Measurements from ENCODE around the gene RUSC2. TPM values are rescaled to one million over a fixed set of nuclear protein-coding genes. Genes with fewer than 3 reads are reported as not detected.
"Not testable (repeated sequence)": the region's sequence is repeated elsewhere in the genome, so short reads cannot be mapped to it uniquely, and the experiment has no call there.

Gene RUSC2
- total RNA-seq, 5 donors from 2014 or later (not counting 1 experiment from before 2014, with no cell fraction given): 0.16 to 3.1 (median 1.2) TPM

DNA sequence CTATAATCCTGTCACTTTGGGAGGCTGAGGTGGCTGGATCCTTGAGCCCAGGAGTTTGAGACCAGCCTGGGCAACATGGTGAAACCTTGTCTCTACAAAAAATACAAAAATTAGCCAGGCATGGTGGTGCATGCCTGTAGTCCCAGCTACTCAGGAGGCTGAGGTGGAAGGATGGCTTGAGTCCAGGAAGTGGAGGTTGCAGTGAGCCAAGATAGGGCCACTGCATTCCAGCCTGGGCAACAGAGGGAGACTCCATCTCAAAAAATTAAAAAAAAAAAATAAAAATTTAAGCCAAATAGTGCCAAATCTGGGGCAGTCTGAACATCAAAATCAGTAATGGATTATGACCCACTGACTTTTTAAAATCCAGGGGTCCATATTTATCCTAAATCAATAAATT lies 33.6 kb downstream of the RUSC2 start:
- H3K4me3 ChIP-seq (ENCODE audit: control insufficient read depth in 1 of 2, extremely low read depth in 1 of 2, low read length in 1 of 2); DNase-seq; H3K36me3 ChIP-seq (ENCODE audit: control insufficient read depth in 2 of 2, extremely low read depth in 1 of 2, insufficient read depth in 1 of 2, low read length in 1 of 2); H3K27me3 Mint-ChIP-seq; H3K4me1 ChIP-seq (ENCODE audit: control insufficient read depth in 1 of 2, extremely low read depth in 1 of 2, insufficient read depth in 2 of 2, low read length in 2 of 2); H3K4me1 Mint-ChIP-seq; H3K4me3 Mint-ChIP-seq; CTCF ChIA-PET; ATAC-seq (replicated peaks in 1 of 4); H3K9me3 ChIP-seq; H3K27ac ChIP-seq (ENCODE audit: low read length); H3K9me3 Mint-ChIP-seq; H3K27ac Mint-ChIP-seq; H3K27me3 ChIP-seq (replicated peaks in 1 of 2; ENCODE audit: control insufficient read depth in 2 of 2, extremely low read depth in 1 of 2, insufficient read depth in 2 of 2, low read length in 1 of 2); H3K36me3 Mint-ChIP-seq: not testable (repeated sequence)
- POLR2A ChIA-PET: interaction anchor here in 1 of 2 donors (0.6 kb wide), 1 partner anchor 31 kb away, joined by 3 read pairs; no protein-coding TSS in a partner anchor

DNA sequence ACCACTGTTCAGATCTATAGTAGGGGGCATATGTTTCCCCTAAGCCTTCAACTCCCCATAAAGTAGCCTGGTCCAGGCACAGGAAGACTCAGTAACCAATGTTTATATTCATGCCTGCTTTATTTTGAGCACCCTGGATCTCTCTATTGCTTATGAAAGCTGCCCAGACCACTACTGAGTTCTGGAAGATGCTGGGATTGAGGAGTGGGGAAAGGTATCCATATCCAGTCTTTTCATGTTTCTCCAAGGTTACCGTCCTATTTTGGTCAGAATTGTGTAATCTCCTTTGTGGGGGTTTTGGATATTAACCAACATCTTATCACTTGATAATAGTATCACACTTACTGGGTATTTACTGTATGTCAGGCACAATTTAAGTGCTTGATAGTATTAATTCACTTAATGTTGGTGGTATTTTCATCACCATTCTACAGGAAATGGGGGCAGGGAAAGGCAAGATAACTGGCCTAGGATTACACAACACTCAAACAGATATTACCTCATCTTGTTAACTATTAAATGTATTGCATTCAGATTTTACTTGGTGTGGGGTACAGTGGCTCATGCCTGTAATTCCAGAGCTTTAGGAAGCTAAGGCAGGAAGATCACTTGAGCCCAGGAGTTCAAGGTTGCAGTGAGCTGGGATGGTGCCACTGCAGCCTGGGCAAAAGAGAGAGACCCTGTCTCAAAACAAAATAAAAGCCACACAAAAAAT lies 36.3 kb downstream of the RUSC2 start:
- Mint-ChIP-seq H3K4me1 (peaks cover 0 to 2% (median 1%) of the 10 kb centered on the region in 3 donors), H3K36me3 (no peaks in the 10 kb centered on the region), H3K27ac (no peak overlapping the region), H3K4me3 (no peak overlapping the region), H3K27me3 (no peaks in the 10 kb centered on the region), H3K9me3 (no peaks in the 10 kb centered on the region)
- Histone ChIP-seq H3K27me3 (replicated peaks in 1 of 2; ENCODE audit: control insufficient read depth in 2 of 2, extremely low read depth in 1 of 2, insufficient read depth in 2 of 2, low read length in 1 of 2) (no peaks in the 10 kb centered on the region), H3K4me1 (ENCODE audit: control insufficient read depth in 1 of 2, extremely low read depth in 1 of 2, insufficient read depth in 2 of 2, low read length in 2 of 2) (no peaks in the 10 kb centered on the region), H3K4me3 (ENCODE audit: control insufficient read depth in 1 of 2, extremely low read depth in 1 of 2, low read length in 1 of 2) (no peak overlapping the region), H3K36me3 (ENCODE audit: control insufficient read depth in 2 of 2, extremely low read depth in 1 of 2, insufficient read depth in 1 of 2, low read length in 1 of 2) (no peaks in the 10 kb centered on the region), H3K27ac (ENCODE audit: low read length) (no peak overlapping the region), H3K9me3 (no peaks in the 10 kb centered on the region)
- ChIA-PET POLR2A (no interaction called here), CTCF (no interaction called here)
- DNase-seq: no peak
- WGBS (ENCODE audit: insufficient coverage): no CpG with 5 or more reads among the region's 1 CpG
- ATAC-seq (replicated peaks in 1 of 4): no peak

DNA sequence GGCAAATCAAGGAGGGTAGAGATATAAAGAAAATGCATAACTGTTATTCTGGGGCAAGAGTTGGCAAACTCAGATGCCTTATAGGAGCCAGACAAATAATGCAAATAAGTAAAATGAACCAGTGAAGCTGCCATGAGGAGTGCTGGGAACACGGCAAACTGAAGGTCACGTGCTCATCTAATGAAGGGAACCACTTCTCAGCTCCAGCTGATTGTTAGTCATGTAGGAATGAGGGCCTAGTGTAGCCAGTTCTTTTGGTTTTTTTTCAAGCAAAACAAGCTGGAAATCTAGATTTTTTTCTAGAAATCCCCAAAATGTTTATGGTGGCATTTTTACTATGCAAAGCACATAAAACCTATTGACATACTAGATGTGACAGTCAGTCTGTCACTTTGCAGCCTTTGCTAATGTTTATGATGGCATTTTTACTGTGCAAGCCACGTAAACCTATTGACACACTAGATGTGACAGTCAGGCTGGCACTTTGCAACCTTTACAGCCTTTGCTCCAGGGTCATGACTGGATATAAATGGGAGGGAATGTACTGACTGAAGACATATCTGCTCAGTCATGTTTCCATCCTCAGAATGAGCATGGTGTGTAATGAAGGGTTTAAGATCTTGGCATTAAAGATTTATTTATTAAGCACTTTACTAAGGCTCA lies 39.4 kb downstream of the RUSC2 start:
- CTCF ChIA-PET: no interaction called here
- Mint-ChIP-seq H3K36me3 (no peaks in the 10 kb centered on the region), H3K9me3 (no peaks in the 10 kb centered on the region), H3K27me3 (no peaks in the 10 kb centered on the region), H3K4me1 (peaks cover 0 to 2% (median 1%) of the 10 kb centered on the region in 3 donors), H3K4me3 (no peak overlapping the region), H3K27ac (no peak overlapping the region)
- H3K4me1 ChIP-seq (ENCODE audit: control insufficient read depth in 1 of 2, extremely low read depth in 1 of 2, insufficient read depth in 2 of 2, low read length in 2 of 2): no peaks in the 10 kb centered on the region
- POLR2A ChIA-PET: no interaction called here
- no peak for DNase-seq
- no peak overlapping the region for H3K4me3 ChIP-seq (ENCODE audit: control insufficient read depth in 1 of 2, extremely low read depth in 1 of 2, low read length in 1 of 2)
- no peaks in the 10 kb centered on the region for H3K36me3 ChIP-seq (ENCODE audit: control insufficient read depth in 2 of 2, extremely low read depth in 1 of 2, insufficient read depth in 1 of 2, low read length in 1 of 2)
- 69% methylated on average over 3 of the region's 3 CpGs for whole genome bisulfite sequencing (ENCODE audit: insufficient coverage)
- H3K27me3 ChIP-seq (replicated peaks in 1 of 2; ENCODE audit: control insufficient read depth in 2 of 2, extremely low read depth in 1 of 2, insufficient read depth in 2 of 2, low read length in 1 of 2): no peaks in the 10 kb centered on the region
- H3K9me3 ChIP-seq: no peaks in the 10 kb centered on the region
- no peak for ATAC-seq (replicated peaks in 1 of 4)
- H3K27ac ChIP-seq (ENCODE audit: low read length): no peak overlapping the region

DNA sequence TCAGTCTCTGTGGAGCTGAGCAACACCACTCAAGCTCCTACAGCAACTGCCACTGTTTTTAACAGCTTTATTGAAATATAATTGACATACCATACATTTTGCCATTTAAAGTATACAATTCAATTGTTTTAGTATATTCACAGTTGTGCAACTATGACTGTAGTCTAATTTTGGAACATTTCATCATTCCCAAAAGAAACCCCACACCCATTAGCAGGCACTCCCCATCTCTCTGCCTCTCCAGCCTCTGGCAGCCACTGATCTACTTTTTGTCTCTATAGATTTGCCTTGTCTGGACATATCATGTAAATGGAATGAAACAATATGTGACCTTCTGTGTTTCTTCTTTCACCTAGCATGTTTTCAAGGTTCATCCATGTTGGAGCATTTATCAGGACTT lies 43.5 kb downstream of the RUSC2 start:
- ChIA-PET CTCF (interaction anchor here in 1 of 2 donors (1.0 kb wide), 1 partner anchor 50 kb away, joined by 3 read pairs; no protein-coding TSS in a partner anchor), POLR2A (interaction anchor here in 1 of 2 donors (0.5 to 0.7 kb wide), 2 partner anchors 412 to 759 kb away, joined by 3 read pairs; no protein-coding TSS in a partner anchor)
- no peaks in the 10 kb centered on the region for H3K4me1 ChIP-seq (ENCODE audit: control insufficient read depth in 1 of 2, extremely low read depth in 1 of 2, insufficient read depth in 2 of 2, low read length in 2 of 2)
- Mint-ChIP-seq H3K9me3 (no peaks in the 10 kb centered on the region), H3K36me3 (no peaks in the 10 kb centered on the region), H3K4me3 (no peak overlapping the region), H3K27ac (no peak overlapping the region), H3K4me1 (no peaks in the 10 kb centered on the region), H3K27me3 (peaks cover 4 to 9% of the 10 kb centered on the region in 2 donors)
- DNase-seq (no peak), ATAC-seq (replicated peaks in 1 of 4) (no peak)
- no peak overlapping the region for H3K4me3 ChIP-seq (ENCODE audit: control insufficient read depth in 1 of 2, extremely low read depth in 1 of 2, low read length in 1 of 2)
- H3K9me3 ChIP-seq: no peaks in the 10 kb centered on the region
- H3K36me3 ChIP-seq (ENCODE audit: control insufficient read depth in 2 of 2, extremely low read depth in 1 of 2, insufficient read depth in 1 of 2, low read length in 1 of 2): no peaks in the 10 kb centered on the region
- peaks cover 0 to 12% of the 10 kb centered on the region in 2 experiments for H3K27me3 ChIP-seq (replicated peaks in 1 of 2; ENCODE audit: control insufficient read depth in 2 of 2, extremely low read depth in 1 of 2, insufficient read depth in 2 of 2, low read length in 1 of 2)
- H3K27ac ChIP-seq (ENCODE audit: low read length): no peak overlapping the region

DNA sequence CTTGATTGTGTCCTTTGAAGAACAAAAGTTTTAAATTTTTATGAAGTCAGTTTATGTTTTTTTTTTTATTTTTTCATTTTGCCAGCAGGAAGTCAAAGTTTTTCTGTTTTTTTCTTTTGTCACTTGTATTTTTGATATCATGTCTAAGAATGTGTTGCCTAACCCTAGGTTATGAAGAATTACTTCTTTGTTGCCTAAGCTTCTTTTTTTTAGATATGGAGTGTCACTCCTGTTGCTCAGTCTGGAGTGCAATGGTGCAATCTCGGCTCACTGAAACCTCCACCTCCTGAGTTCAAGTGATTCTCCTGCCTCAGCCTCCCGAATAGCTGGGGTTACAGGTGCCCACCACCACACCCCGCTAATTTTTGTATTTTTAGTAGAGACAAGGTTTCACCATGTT lies 45.0 kb downstream of the RUSC2 start:
- H3K27me3 ChIP-seq (replicated peaks in 1 of 2; ENCODE audit: control insufficient read depth in 2 of 2, extremely low read depth in 1 of 2, insufficient read depth in 2 of 2, low read length in 1 of 2): peaks cover 0 to 12% of the 10 kb centered on the region in 2 experiments
- H3K4me1 ChIP-seq (ENCODE audit: control insufficient read depth in 1 of 2, extremely low read depth in 1 of 2, insufficient read depth in 2 of 2, low read length in 2 of 2); H3K27ac Mint-ChIP-seq; POLR2A ChIA-PET; H3K36me3 ChIP-seq (ENCODE audit: control insufficient read depth in 2 of 2, extremely low read depth in 1 of 2, insufficient read depth in 1 of 2, low read length in 1 of 2); H3K9me3 Mint-ChIP-seq; H3K4me3 Mint-ChIP-seq; H3K4me3 ChIP-seq (ENCODE audit: control insufficient read depth in 1 of 2, extremely low read depth in 1 of 2, low read length in 1 of 2); DNase-seq; H3K27ac ChIP-seq (ENCODE audit: low read length); H3K36me3 Mint-ChIP-seq; ATAC-seq (replicated peaks in 1 of 4); H3K9me3 ChIP-seq; H3K4me1 Mint-ChIP-seq: not testable (repeated sequence)
- WGBS (ENCODE audit: insufficient coverage): no CpG with 5 or more reads among the region's 3 CpGs
- peaks cover 11 to 19% of the 10 kb centered on the region in 2 donors for H3K27me3 Mint-ChIP-seq
- CTCF ChIA-PET: interaction anchor here in 1 of 2 donors (0.7 kb wide), 1 partner anchor 1652 kb away, joined by 3 read pairs; no protein-coding TSS in a partner anchor

DNA sequence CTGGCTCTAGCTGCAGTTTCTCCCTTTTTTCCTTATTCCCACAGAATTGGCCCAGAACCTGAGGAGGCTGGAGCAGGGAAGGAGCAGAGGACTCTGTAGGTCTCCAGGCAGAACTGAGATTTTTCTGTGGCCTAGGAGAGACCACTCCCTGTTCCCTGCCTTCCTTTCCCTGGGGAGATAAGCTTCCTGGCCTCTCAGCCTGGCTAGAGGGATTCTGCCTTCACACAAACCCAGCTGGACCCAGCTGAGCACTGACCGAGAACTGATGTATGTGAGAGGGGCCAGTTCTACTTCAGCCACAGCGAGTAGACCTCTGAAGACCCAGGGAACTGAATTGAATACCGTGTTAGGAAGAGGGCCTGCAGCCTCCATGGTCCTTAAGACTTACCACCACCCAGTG lies 48.0 kb downstream of the RUSC2 start:
- ATAC-seq (replicated peaks in 1 of 4) (no peak), DNase-seq (no peak)
- WGBS (ENCODE audit: insufficient coverage): 100% methylated on average over 1 of the region's 3 CpGs
- Mint-ChIP-seq H3K27ac (no peak overlapping the region), H3K9me3 (no peaks in the 10 kb centered on the region), H3K4me3 (no peak overlapping the region), H3K4me1 (no peaks in the 10 kb centered on the region), H3K27me3 (peaks cover 14 to 19% of the 10 kb centered on the region in 2 donors), H3K36me3 (no peaks in the 10 kb centered on the region)
- H3K9me3 ChIP-seq: no peaks in the 10 kb centered on the region
- H3K27me3 ChIP-seq (replicated peaks in 1 of 2; ENCODE audit: control insufficient read depth in 2 of 2, extremely low read depth in 1 of 2, insufficient read depth in 2 of 2, low read length in 1 of 2): peaks cover 0 to 12% of the 10 kb centered on the region in 2 experiments
- H3K4me1 ChIP-seq (ENCODE audit: control insufficient read depth in 1 of 2, extremely low read depth in 1 of 2, insufficient read depth in 2 of 2, low read length in 2 of 2): no peaks in the 10 kb centered on the region
- H3K36me3 ChIP-seq (ENCODE audit: control insufficient read depth in 2 of 2, extremely low read depth in 1 of 2, insufficient read depth in 1 of 2, low read length in 1 of 2): no peaks in the 10 kb centered on the region
- no peak overlapping the region for H3K27ac ChIP-seq (ENCODE audit: low read length)
- POLR2A ChIA-PET: no interaction called here
- CTCF ChIA-PET: interaction anchor here in 1 of 2 donors (0.5 kb wide), 1 partner anchor 24 kb away, joined by 3 read pairs; no protein-coding TSS in a partner anchor
- no peak overlapping the region for H3K4me3 ChIP-seq (ENCODE audit: control insufficient read depth in 1 of 2, extremely low read depth in 1 of 2, low read length in 1 of 2)
